K562 (cell line): Measurements from ENCODE around the gene ARMC7. TPM values are rescaled to one million over a fixed set of nuclear protein-coding genes. Genes with fewer than 3 reads are reported as not detected.

Source experiments
- ATAC-seq: fragments of 200-7000 bp; cut with Tn5 transposase; 3 replicates; pipeline ENCODE4 v1.9.1; 2020; ENCODE audit warnings: moderate library complexity
- BruUV-seq: library from RNA; stranded (reverse); fragments of 400-500 nt; replicated peaks from 2 replicates; lab custom pipeline; 2021; lab: Mats Ljungman, UMichigan
- CTCF ChIA-PET: fragments of 300-600 bp; formaldehyde crosslinking; extraction: SDS; loops from one replicate; lab custom pipeline; 2021; ENCODE audit warnings: low intra/inter-chr PET ratio; lab: Yijun Ruan, JAX
- POLR2A ChIA-PET: fragments of 300-600, 350-650 bp; sonication (Branson Sonifier 250); formaldehyde crosslinking; extraction: SDS; loops from one replicate; lab custom pipeline; 2021; ENCODE audit warnings: antibody characterized with exemption, inconsistent platforms; lab: Yijun Ruan, JAX
- DNase-seq, 4 experiments: peaks; one replicate each; pipeline versions ENCODE4 v3.0.0 to v3.0.0-alpha.2; 2011 to 2018; ENCODE audit warnings: low spot score in 3 of 4, mixed read lengths in 3 of 4; ENCODE audit errors: extremely low read depth in 1 of 4
- FAIRE-seq: peaks from 2 replicates; lab custom pipeline; 2011; peaks lifted over from hg19 to GRCh38; lab: Jason Lieb, UNC
- H2AFZ ChIP-seq: 2 replicates; pipeline ENCODE4 v1.6.0; 2011; ENCODE audit warnings: low read depth, low read length, control low read depth, inconsistent platforms
- H3K27ac ChIP-seq: fragments of 200-600 bp; 3 replicates; pipeline ENCODE4 v1.8.0; 2011; ENCODE audit warnings: low read depth, mild to moderate bottlenecking, control low read depth, inconsistent platforms, low read length, moderate library complexity, mixed read lengths; ENCODE audit errors: extremely low read depth
- H3K27me3 ChIP-seq, 2 experiments: fragments of 300-600 bp in 1 of 2; 2 replicates in 1 of 2; 3 replicates in 1 of 2; pipeline versions ENCODE4 v1.6.0 to v1.8.0; 2011; ENCODE audit warnings: inconsistent platforms in 2 of 2, low read length in 2 of 2, mild to moderate bottlenecking in 1 of 2, mixed read lengths in 1 of 2, moderate library complexity in 1 of 2; ENCODE audit not compliant: control insufficient read depth in 2 of 2, insufficient read depth in 2 of 2
- H3K36me3 ChIP-seq: fragments of 300-600 bp; 3 replicates; pipeline ENCODE4 v1.8.0; 2011; ENCODE audit warnings: mild to moderate bottlenecking, low read length, inconsistent platforms; ENCODE audit not compliant: control insufficient read depth, insufficient read depth
- H3K4me1 ChIP-seq, 2 experiments: fragments of 200-600 bp in 1 of 2; replicated peaks in 1 of 2; 2 replicates in 1 of 2; 3 replicates in 1 of 2; pipeline versions ENCODE4 v1.5.1 to v1.8.0; 2011; ENCODE audit warnings: inconsistent platforms in 2 of 2, low read length in 2 of 2, mild to moderate bottlenecking in 1 of 2, mixed read lengths in 1 of 2, moderate library complexity in 1 of 2; ENCODE audit not compliant: control insufficient read depth in 2 of 2, insufficient read depth in 2 of 2
- H3K4me2 ChIP-seq: 2 replicates; pipeline ENCODE4 v1.6.1; 2011; ENCODE audit warnings: low read length, control low read depth, inconsistent platforms, mixed read lengths; ENCODE audit not compliant: insufficient read depth
- H3K4me3 ChIP-seq: fragments of 200-600 bp; sonication (generic), shearing (Covaris generic); 2 replicates; pipeline ENCODE4 v1.5.1; 2016; ENCODE audit warnings: control low read depth, inconsistent platforms
- H3K79me2 ChIP-seq: fragments of 200-600 bp; 3 replicates; pipeline ENCODE4 v1.8.0; 2011; ENCODE audit warnings: low read length, inconsistent platforms; ENCODE audit not compliant: control insufficient read depth, insufficient read depth
- H3K9ac ChIP-seq, 2 experiments: 2 replicates each; pipeline versions ENCODE4 v1.6.0 to v1.6.1; 2011; ENCODE audit warnings: low read depth in 2 of 2, low read length in 2 of 2, control low read depth in 1 of 2, inconsistent platforms in 1 of 2, mild to moderate bottlenecking in 1 of 2, mixed read lengths in 1 of 2; ENCODE audit not compliant: insufficient read depth in 1 of 2
- H3K9me1 ChIP-seq: one replicate; pipeline ENCODE4 v1.6.0; 2011; ENCODE audit warnings: inconsistent platforms, mild to moderate bottlenecking, low read length, moderate library complexity; ENCODE audit not compliant: control insufficient read depth, insufficient read depth
- H3K9me3 ChIP-seq: replicated peaks from 2 replicates; pipeline ENCODE4 v1.5.1; 2011; ENCODE audit warnings: low read depth, low read length, inconsistent platforms; ENCODE audit not compliant: control insufficient read depth, insufficient read depth
- H4K20me1 ChIP-seq: replicated peaks from 2 replicates; pipeline ENCODE4 v1.6.1; 2011; ENCODE audit warnings: low read length, inconsistent platforms, mixed read lengths; ENCODE audit not compliant: control insufficient read depth, insufficient read depth
- BRF1 ChIP-seq: IDR thresholded peaks from 3 replicates; pipeline ENCODE4 v1.6.1; 2011; ENCODE audit warnings: borderline replicate concordance, mild to moderate bottlenecking; ENCODE audit not compliant: insufficient read length; ENCODE audit errors: extremely low read depth
- CHD2 ChIP-seq: IDR thresholded peaks from 2 replicates; pipeline ENCODE4 v1.6.1; 2011; ENCODE audit warnings: low read depth, low read length
- OTX1 ChIP-seq: fragments of 450-650 bp; formaldehyde crosslinking; IDR thresholded peaks from 2 replicates; pipeline ENCODE4 v1.4.0; 2022; ENCODE audit warnings: mild to moderate bottlenecking
- PRMT5 ChIP-seq: sonication (generic); formaldehyde crosslinking; IDR thresholded peaks from 2 replicates; pipeline ENCODE4 v1.5.0; 2020; ENCODE audit warnings: missing genetic modification reagents
- TEAD4 ChIP-seq, 2 experiments: sonication (generic) in 1 of 2; formaldehyde crosslinking in 1 of 2; IDR thresholded peaks; 2 replicates each; pipeline versions ENCODE4 v1.6.1 to v1.8.0; 2012 to 2022; ENCODE audit warnings: borderline replicate concordance in 1 of 2, inconsistent platforms in 1 of 2, low read length in 1 of 2, mild to moderate bottlenecking in 1 of 2, missing genetic modification reagents in 1 of 2
- XRCC3 ChIP-seq: fragments of 450-650 bp; IDR thresholded peaks from 2 replicates; pipeline ENCODE4 v1.6.1; 2017; ENCODE audit warnings: mild to moderate bottlenecking, moderate library complexity
- ZNF197 ChIP-seq: fragments of 200-800 bp; sonication (Bioruptor generic); IDR thresholded peaks from 2 replicates; pipeline ENCODE4 v1.6.1; 2016; ENCODE audit warnings: low read depth, missing genetic modification characterization, missing compliant biosample characterization
- ZNF589 ChIP-seq: fragments of 200-800 bp; sonication (Bioruptor generic); IDR thresholded peaks from 2 replicates; pipeline ENCODE4 v1.6.1; 2016; ENCODE audit warnings: low read depth, missing genetic modification characterization, missing compliant biosample characterization
- ZNF707 ChIP-seq: fragments of 250-450 bp; sonication (Bioruptor Pico); conservative IDR thresholded peaks from 2 replicates; pipeline ENCODE4 v1.8.0; 2022; ENCODE audit warnings: inconsistent platforms, mild to moderate bottlenecking, moderate library complexity
- WGBS: fragments of 100-300 bp; shearing (Covaris generic); methylation state at CpG from one replicate; pipeline ENCODE4 v1.1.6; 2016; ENCODE audit warnings: low coverage, mixed read lengths; ENCODE audit not compliant: insufficient coverage; ENCODE audit errors: missing lambda C conversion rate; 5-methylcytosine and 5-hydroxymethylcytosine counted together
- in situ Hi-C: fragments of 300-500 bp; cut with MboI; formaldehyde crosslinking; loops from 4 replicates; pipeline ENCODE4 v1.15.0; 2018; ENCODE audit warnings: inconsistent platforms, mixed read lengths
- intact Hi-C: fragments of 100-400 bp; cut with micrococcal nuclease; formaldehyde crosslinking; loops from 2 replicates; pipeline ENCODE4 v1.14.2; 2022
- polyA plus RNA-seq, 8 experiments: library from polyadenylated mRNA; depleted of rRNA in 4 of 8; stranded (reverse) in 5 of 8; unstranded in 3 of 8; fragments of >200 nt; fragmentation: Nextera tagmentation in 2 of 8; fragmentation: Illumina TruSeq in 1 of 8; extraction: Ambion mirVana in 2 of 8; extraction: Trizol in 1 of 8; gene quantifications; 2 replicates each; pipeline versions ENCODE4 v1.2.1 to v1.2.3, GENCODE V29; 2011 to 2014; ENCODE audit warnings: inconsistent platforms in 1 of 8, missing spikeins in 1 of 8
- total RNA-seq, 7 experiments: library from RNA; depleted of rRNA in 6 of 7; stranded (reverse); fragments of >200 nt in 6 of 7; fragmentation: Illumina TruSeq in 2 of 7; extraction: Trizol in 2 of 7; gene quantifications; 2 replicates each; pipeline versions ENCODE4 v1.2.1 to v1.2.3, GENCODE V29; 2011 to 2021; ENCODE audit warnings: low replicate concordance in 1 of 7
- TF ChIP-seq, protein P1 (sequence below): fragments of 450-650 bp; formaldehyde crosslinking; IDR thresholded peaks from 2 replicates; pipeline ENCODE4 v1.4.0; 2022; ENCODE audit warnings: missing genetic modification characterization
- TF ChIP-seq, protein P2 (sequence below), 2 experiments: fragments of 450-650 bp; IDR thresholded peaks; 2 replicates each; pipeline ENCODE4 v1.6.1; 2018; ENCODE audit warnings: mild to moderate bottlenecking in 2 of 2, low read depth in 1 of 2; ENCODE audit not compliant: partially characterized antibody in 2 of 2
- TF ChIP-seq, protein P3 (sequence below): fragments of 250-450 bp; sonication (Bioruptor Pico); IDR thresholded peaks from 2 replicates; pipeline ENCODE4 v1.4.0; 2020; ENCODE audit warnings: mild to moderate bottlenecking, moderate library complexity

The ARMC7 gene
- total and polyA plus RNA-seq, 9 of the 15 experiments (the other 6 are each of a cell fraction or from before 2014, with no cell fraction given) = 1.4 to 15.2 (median 5.9) TPM

GRCh38 chr17:75096082-75096625, 13.6 kb upstream of the ARMC7 start (continued):
- TF ChIP-seq, protein P1, sequence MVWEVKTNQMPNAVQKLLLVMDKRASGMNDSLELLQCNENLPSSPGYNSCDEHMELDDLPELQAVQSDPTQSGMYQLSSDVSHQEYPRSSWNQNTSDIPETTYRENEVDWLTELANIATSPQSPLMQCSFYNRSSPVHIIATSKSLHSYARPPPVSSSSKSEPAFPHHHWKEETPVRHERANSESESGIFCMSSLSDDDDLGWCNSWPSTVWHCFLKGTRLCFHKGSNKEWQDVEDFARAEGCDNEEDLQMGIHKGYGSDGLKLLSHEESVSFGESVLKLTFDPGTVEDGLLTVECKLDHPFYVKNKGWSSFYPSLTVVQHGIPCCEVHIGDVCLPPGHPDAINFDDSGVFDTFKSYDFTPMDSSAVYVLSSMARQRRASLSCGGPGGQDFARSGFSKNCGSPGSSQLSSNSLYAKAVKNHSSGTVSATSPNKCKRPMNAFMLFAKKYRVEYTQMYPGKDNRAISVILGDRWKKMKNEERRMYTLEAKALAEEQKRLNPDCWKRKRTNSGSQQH = no peak
- TF ChIP-seq BRF1 (no peak), ZNF197 (CRISPR knock-in tag) (peak; percentile 62; the same call in 1 of the 2 replicates), ZNF589 (no peak), OTX1 (CRISPR knock-in tag) (no peak)

DNA sequence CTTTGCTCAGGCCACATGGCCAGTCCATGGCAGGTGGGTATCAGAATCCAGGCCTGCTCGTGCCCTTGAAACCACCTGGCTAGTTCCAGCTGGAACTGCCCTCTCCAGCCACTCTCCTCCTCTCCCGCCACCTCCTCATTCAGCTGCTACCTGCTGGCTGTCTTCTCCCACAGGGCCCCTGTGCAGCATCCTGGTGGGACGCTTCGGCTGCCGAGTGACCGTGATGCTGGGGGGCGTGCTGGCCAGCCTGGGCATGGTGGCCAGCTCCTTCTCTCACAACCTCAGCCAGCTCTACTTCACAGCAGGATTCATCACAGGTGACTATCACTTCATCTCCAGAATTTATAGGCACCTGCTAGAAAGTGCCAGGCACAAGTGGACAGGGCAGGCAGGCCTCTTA, 11.9 kb upstream of the ARMC7 start:
- no TSS peak for BruUV-seq
- Histone ChIP-seq H3K79me2 (no peaks in the 10 kb centered on the region), H3K4me1 (peaks cover 23 to 54% of the 10 kb centered on the region in 2 experiments; a peak in 4 of 5 replicates), H3K9ac (peak overlapping the region; percentile 14 to 60; a peak in 1 of 4 replicates), H3K9me1 (no peaks in the 10 kb centered on the region), H3K36me3 (no peaks in the 10 kb centered on the region), H3K27me3 (no peaks in the 10 kb centered on the region), H3K27ac (no peak overlapping the region), H3K4me3 (no peak overlapping the region), H3K4me2 (no peak overlapping the region), H4K20me1 (no peaks in the 10 kb centered on the region), H3K9me3 (no peaks in the 10 kb centered on the region), H2AFZ (no peak overlapping the region)
- 95% methylated on average over 7 of the region's 7 CpGs for WGBS
- CTCF ChIA-PET = no interaction called here
- in situ Hi-C loops = no loop called here
- no peak for ATAC-seq
- no peak for FAIRE-seq
- intact Hi-C loops = no loop called here
- POLR2A ChIA-PET = interaction anchor here (0.7 to 0.9 kb wide), 2 partner anchors 12 to 52 kb away, joined by 3 read pairs; partner anchors contain the start of gene ARMC7
- DNase-seq = no peak
- TF ChIP-seq XRCC3 = no peak
- TF ChIP-seq ZNF707 (CRISPR knock-in tag) = no peak
- TF ChIP-seq, protein P2, sequence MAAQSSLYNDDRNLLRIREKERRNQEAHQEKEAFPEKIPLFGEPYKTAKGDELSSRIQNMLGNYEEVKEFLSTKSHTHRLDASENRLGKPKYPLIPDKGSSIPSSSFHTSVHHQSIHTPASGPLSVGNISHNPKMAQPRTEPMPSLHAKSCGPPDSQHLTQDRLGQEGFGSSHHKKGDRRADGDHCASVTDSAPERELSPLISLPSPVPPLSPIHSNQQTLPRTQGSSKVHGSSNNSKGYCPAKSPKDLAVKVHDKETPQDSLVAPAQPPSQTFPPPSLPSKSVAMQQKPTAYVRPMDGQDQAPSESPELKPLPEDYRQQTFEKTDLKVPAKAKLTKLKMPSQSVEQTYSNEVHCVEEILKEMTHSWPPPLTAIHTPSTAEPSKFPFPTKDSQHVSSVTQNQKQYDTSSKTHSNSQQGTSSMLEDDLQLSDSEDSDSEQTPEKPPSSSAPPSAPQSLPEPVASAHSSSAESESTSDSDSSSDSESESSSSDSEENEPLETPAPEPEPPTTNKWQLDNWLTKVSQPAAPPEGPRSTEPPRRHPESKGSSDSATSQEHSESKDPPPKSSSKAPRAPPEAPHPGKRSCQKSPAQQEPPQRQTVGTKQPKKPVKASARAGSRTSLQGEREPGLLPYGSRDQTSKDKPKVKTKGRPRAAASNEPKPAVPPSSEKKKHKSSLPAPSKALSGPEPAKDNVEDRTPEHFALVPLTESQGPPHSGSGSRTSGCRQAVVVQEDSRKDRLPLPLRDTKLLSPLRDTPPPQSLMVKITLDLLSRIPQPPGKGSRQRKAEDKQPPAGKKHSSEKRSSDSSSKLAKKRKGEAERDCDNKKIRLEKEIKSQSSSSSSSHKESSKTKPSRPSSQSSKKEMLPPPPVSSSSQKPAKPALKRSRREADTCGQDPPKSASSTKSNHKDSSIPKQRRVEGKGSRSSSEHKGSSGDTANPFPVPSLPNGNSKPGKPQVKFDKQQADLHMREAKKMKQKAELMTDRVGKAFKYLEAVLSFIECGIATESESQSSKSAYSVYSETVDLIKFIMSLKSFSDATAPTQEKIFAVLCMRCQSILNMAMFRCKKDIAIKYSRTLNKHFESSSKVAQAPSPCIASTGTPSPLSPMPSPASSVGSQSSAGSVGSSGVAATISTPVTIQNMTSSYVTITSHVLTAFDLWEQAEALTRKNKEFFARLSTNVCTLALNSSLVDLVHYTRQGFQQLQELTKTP (IDR thresholded peaks at IDR 0.05; ENCODE audit: low read depth in 1 of 2, partially characterized antibody in 2 of 2) = no peak
- no peak for TF ChIP-seq TEAD4 (IDR thresholded peaks at IDR 0.05; ENCODE audit: low read length)
- TF ChIP-seq TEAD4 (CRISPR knock-in tag; IDR thresholded peaks at IDR 0.05; ENCODE audit: borderline replicate concordance) = no peak
- no peak for TF ChIP-seq PRMT5 (CRISPR knock-in tag)
- TF ChIP-seq CHD2 = no peak
- TF ChIP-seq, protein P3, sequence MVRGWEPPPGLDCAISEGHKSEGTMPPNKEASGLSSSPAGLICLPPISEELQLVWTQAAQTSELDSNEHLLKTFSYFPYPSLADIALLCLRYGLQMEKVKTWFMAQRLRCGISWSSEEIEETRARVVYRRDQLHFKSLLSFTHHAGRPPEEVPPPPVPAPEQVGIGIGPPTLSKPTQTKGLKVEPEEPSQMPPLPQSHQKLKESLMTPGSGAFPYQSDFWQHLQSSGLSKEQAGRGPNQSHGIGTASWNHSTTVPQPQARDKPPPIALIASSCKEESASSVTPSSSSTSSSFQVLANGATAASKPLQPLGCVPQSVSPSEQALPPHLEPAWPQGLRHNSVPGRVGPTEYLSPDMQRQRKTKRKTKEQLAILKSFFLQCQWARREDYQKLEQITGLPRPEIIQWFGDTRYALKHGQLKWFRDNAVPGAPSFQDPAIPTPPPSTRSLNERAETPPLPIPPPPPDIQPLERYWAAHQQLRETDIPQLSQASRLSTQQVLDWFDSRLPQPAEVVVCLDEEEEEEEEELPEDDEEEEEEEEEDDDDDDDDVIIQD (CRISPR knock-in tag) = no peak
